ENCODE measurements around the gene PFKFB3.
A peak's percentile ranks its signal among the peaks of the same experiment; 100 is the strongest.

Gene PFKFB3

DNA sequence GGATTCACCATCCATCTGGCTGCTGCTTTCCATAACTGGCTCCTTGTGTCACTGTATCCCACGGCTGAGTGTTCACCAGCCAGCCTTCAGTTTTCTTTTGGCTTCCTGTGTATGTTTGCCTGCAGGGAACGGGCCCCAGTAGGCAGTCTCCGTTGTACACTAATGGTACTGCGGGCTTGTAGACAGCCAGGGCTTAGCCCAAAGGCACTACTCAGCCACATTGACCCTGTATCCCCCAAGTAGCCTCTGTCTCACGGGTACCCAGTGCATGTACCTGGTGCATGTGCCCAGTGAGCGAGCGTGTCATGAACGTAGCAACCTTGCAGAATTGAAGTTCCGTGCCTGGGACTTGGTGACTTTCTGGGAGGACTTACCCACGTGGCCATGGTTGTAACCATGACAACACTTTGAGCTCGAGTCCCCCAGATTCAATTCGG is 6.1 kb downstream of the PFKFB3 start:
- Histone ChIP-seq H3K9me3 (ENCODE audit: control insufficient read depth in 5 of 5, low read length in 5 of 5) (no peaks in the 10 kb centered on the region), H3K27me3 (ENCODE audit: control insufficient read depth in 5 of 5, insufficient read depth in 4 of 5, low read length in 5 of 5) (no peaks in the 10 kb centered on the region), H3K4me1 (ENCODE audit: control insufficient read depth in 5 of 5, insufficient read depth in 5 of 5, low read length in 5 of 5) (peaks cover 9 to 68% (median 58%) of the 10 kb centered on the region in 5 donors), H3K36me3 (ENCODE audit: control insufficient read depth in 5 of 5, insufficient read depth in 5 of 5, low read length in 5 of 5) (peaks cover 0 to 44% (median 24%) of the 10 kb centered on the region in 5 donors), H3K9ac (ENCODE audit: low read length in 5 of 5) (peak overlapping the region in 3 of 5 donors; percentile 26 to 42 (median 41)), H3K4me3 (ENCODE audit: low read depth in 1 of 5, low read length in 5 of 5) (peak overlapping the region in 4 of 5 donors; percentile 13 to 68 (median 39)), H3K27ac (ENCODE audit: low read depth, low read length) (peak overlapping the region; percentile 50)

DNA sequence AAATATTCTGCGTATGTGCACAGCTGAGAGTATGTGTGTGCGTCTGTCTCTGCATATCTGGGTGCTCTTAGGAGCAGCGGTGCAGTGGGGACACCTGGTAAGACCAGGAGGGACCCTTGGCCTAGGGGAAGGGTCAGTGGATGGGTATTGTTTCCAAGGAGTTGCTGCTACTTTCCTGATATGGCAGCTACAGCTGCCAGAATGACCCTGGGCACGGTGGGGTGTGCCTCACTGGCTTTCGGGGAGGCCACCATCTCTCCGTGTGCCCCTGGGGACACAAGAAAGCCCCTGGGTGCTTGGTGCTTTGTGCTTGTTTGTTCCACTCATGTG is 8.6 kb downstream of the PFKFB3 start:
- Histone ChIP-seq H3K27me3 (ENCODE audit: control insufficient read depth in 5 of 5, insufficient read depth in 4 of 5, low read length in 5 of 5) (no peaks in the 10 kb centered on the region), H3K4me1 (ENCODE audit: control insufficient read depth in 5 of 5, insufficient read depth in 5 of 5, low read length in 5 of 5) (peaks cover 6 to 72% (median 53%) of the 10 kb centered on the region in 5 donors), H3K9me3 (ENCODE audit: control insufficient read depth in 5 of 5, low read length in 5 of 5) (no peaks in the 10 kb centered on the region), H3K4me3 (ENCODE audit: low read depth in 1 of 5, low read length in 5 of 5) (peak overlapping the region in 4 of 5 donors; percentile 32 to 58 (median 44)), H3K36me3 (ENCODE audit: control insufficient read depth in 5 of 5, insufficient read depth in 5 of 5, low read length in 5 of 5) (peaks cover 0 to 65% (median 47%) of the 10 kb centered on the region in 5 donors), H3K9ac (ENCODE audit: low read length in 5 of 5) (peak overlapping the region in 2 of 5 donors; percentile 12 to 56), H3K27ac (ENCODE audit: low read depth, low read length) (peak overlapping the region; percentile 76)

DNA sequence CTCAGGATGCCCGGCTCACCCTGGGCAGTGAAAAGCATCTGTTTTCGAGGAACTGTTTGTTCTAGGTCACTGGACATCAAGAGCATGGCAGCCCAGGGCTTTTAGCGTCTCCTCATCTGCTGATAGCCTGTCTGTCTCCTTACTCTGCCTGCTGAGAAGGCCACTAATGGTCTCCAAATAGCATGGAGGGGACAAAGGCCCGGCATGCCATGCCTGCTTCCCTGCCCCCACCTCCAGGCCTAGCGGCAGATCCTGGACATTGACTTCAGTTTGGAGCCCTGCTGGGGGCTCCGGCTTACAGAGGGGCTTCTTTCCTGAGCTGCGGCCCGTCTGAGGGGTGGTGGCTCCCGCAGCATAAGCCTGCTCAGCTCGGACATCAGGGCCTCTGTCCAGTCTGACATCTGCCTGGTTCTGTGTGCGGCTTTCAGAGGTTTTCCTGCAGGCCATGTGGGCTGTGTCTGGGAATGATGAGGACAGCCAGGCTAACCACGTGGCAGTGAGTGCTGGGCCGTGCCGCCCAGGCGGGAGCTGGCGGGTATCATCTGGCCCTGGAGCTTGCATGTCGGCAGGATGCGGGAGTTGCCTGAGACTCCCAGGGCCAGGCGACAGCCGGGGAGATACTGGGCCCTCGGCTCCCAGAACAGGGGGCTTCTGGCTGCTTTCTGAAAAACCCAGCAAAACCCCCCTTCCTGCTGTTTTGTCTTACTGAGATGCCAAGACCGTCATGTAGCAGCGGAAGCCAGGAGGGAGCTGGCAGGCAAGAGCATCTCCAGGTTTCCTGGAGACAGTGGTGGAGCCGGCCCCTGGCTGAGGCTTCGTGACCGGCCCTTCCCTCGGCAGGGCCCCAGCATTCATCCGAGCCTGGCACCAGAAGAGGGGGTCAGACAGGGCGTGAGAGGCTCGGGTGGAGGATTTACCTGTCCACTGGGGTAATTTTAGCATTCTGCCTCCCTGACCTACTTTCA is 9.2 kb downstream of the PFKFB3 start:
- peaks cover 6 to 72% (median 53%) of the 10 kb centered on the region in 5 donors for H3K4me1 ChIP-seq (ENCODE audit: control insufficient read depth in 5 of 5, insufficient read depth in 5 of 5, low read length in 5 of 5)
- peak overlapping the region in 4 of 5 donors; percentile 32 to 58 (median 44) for H3K4me3 ChIP-seq (ENCODE audit: low read depth in 1 of 5, low read length in 5 of 5)
- peak overlapping the region; percentile 76 for H3K27ac ChIP-seq (ENCODE audit: low read depth, low read length)
- no peaks in the 10 kb centered on the region for H3K9me3 ChIP-seq (ENCODE audit: control insufficient read depth in 5 of 5, low read length in 5 of 5)
- H3K27me3 ChIP-seq (ENCODE audit: control insufficient read depth in 5 of 5, insufficient read depth in 4 of 5, low read length in 5 of 5), result no peaks in the 10 kb centered on the region
- peak overlapping the region in 2 of 5 donors; percentile 12 to 56 for H3K9ac ChIP-seq (ENCODE audit: low read length in 5 of 5)
- H3K36me3 ChIP-seq (ENCODE audit: control insufficient read depth in 5 of 5, insufficient read depth in 5 of 5, low read length in 5 of 5), result peaks cover 2 to 71% (median 53%) of the 10 kb centered on the region in 5 donors

DNA sequence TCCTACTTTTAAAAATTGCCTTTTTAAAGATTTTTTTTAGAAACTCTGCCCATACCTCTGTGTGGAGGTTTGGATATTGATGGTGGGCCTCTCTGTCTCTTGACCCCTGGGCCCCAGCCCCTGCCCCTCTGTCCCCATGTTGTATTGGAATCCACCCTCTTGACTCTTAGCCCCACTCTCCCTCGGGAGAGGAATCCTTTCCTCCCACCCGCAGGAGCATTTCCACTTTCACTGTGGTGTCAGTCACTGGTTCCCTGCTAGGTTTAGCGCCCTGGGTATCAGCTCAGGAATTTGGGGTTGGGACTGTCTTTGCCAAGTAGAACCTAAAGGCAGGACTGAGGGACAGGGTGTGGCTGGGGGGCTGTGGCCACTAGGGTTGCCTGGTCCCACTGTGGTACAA is 10.1 kb downstream of the PFKFB3 start:
- H3K27ac ChIP-seq (ENCODE audit: low read depth, low read length), result peak overlapping the region; percentile 76
- no peak overlapping the region for H3K9ac ChIP-seq (ENCODE audit: low read length in 5 of 5)
- H3K4me1 ChIP-seq (ENCODE audit: control insufficient read depth in 5 of 5, insufficient read depth in 5 of 5, low read length in 5 of 5), result peaks cover 6 to 66% (median 47%) of the 10 kb centered on the region in 5 donors
- H3K36me3 ChIP-seq (ENCODE audit: control insufficient read depth in 5 of 5, insufficient read depth in 5 of 5, low read length in 5 of 5), result peaks cover 5 to 76% (median 62%) of the 10 kb centered on the region in 5 donors
- H3K9me3 ChIP-seq (ENCODE audit: control insufficient read depth in 5 of 5, low read length in 5 of 5), result no peaks in the 10 kb centered on the region
- no peak overlapping the region for H3K4me3 ChIP-seq (ENCODE audit: low read depth in 1 of 5, low read length in 5 of 5)
- no peaks in the 10 kb centered on the region for H3K27me3 ChIP-seq (ENCODE audit: control insufficient read depth in 5 of 5, insufficient read depth in 4 of 5, low read length in 5 of 5)

DNA sequence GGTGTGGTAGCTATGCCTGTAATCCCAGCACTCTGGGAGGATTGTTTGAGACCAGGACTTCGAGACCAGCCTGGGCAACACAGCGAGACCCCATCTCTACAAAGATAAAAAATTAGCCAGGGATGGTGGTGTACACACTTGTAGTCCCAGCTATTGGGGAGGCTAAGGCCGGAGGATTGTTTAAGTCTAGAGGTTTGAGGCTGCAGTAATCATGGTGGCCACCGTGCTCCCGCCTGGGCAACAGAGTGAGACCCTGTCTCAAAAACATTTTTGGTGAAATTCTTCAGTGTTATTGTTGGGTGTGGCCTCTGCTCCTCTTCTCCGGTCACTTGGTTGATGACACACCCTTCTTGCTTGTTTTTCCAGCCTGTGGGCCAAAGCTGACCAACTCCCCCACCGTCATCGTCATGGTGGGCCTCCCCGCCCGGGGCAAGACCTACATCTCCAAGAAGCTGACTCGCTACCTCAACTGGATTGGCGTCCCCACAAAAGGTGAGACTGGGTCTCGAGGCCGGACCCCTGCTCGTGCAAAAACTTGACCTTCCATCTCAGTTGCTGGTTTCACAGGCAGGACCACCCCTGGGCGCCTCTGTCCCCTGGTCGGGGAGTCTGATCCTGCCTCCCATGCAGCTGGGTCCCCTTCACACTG is 10.6 kb downstream of the PFKFB3 start:
- H3K9ac ChIP-seq (ENCODE audit: low read length in 5 of 5), result peak overlapping the region in 1 of 5 donors; percentile 38
- H3K36me3 ChIP-seq (ENCODE audit: control insufficient read depth in 5 of 5, insufficient read depth in 5 of 5, low read length in 5 of 5), result peaks cover 7 to 76% (median 66%) of the 10 kb centered on the region in 5 donors
- H3K27me3 ChIP-seq (ENCODE audit: control insufficient read depth in 5 of 5, insufficient read depth in 4 of 5, low read length in 5 of 5), result no peaks in the 10 kb centered on the region
- peaks cover 6 to 60% (median 42%) of the 10 kb centered on the region in 5 donors for H3K4me1 ChIP-seq (ENCODE audit: control insufficient read depth in 5 of 5, insufficient read depth in 5 of 5, low read length in 5 of 5)
- H3K4me3 ChIP-seq (ENCODE audit: low read depth in 1 of 5, low read length in 5 of 5), result no peak overlapping the region
- no peaks in the 10 kb centered on the region for H3K9me3 ChIP-seq (ENCODE audit: control insufficient read depth in 5 of 5, low read length in 5 of 5)
- H3K27ac ChIP-seq (ENCODE audit: low read depth, low read length), result peak overlapping the region; percentile 76

DNA sequence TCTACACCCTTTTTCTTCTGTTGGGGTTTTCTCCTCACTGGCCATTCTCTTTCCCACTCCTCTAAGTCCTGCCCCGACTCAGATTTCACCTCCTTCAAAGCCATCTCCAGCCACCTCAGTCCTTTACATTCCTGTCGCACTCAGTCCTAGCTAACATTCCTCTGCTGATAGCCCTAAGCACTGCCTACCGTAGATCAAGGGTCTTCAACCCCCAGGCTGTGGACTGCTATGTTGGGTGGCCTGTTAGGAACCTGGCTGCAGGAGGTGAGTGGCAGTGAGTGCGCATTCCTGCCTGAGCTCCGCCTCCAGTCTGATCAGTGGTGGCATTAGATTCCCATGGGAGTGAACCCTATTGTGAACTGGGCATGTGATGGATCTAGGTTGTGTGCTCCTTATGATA is 11.2 kb downstream of the PFKFB3 start:
- Histone ChIP-seq H3K4me1 (ENCODE audit: control insufficient read depth in 5 of 5, insufficient read depth in 5 of 5, low read length in 5 of 5) (peaks cover 1 to 55% (median 36%) of the 10 kb centered on the region in 5 donors), H3K9me3 (ENCODE audit: control insufficient read depth in 5 of 5, low read length in 5 of 5) (no peaks in the 10 kb centered on the region), H3K36me3 (ENCODE audit: control insufficient read depth in 5 of 5, insufficient read depth in 5 of 5, low read length in 5 of 5) (peaks cover 7 to 77% (median 71%) of the 10 kb centered on the region in 5 donors), H3K27ac (ENCODE audit: low read depth, low read length) (peak overlapping the region; percentile 76), H3K27me3 (ENCODE audit: control insufficient read depth in 5 of 5, insufficient read depth in 4 of 5, low read length in 5 of 5) (no peaks in the 10 kb centered on the region), H3K4me3 (ENCODE audit: low read depth in 1 of 5, low read length in 5 of 5) (no peak overlapping the region), H3K9ac (ENCODE audit: low read length in 5 of 5) (no peak overlapping the region)

DNA sequence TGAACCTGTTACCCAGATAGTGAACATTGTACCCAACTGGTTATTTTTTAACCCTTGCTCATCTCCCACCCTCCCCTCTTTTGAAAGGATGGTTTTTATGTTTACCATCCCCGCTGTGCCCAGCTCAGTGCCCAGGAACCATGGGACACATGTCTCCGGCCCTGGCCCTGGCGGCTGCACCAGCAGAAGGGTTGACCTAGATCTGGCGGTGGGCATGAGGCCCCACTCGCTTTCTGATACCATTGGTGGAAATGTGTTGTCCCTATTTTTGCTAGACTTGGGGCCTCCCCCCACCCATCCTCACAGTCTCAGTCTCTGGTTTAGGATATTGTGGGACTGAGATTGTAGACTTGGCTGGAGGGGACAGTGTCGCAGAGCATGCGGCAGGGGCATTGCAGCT is 11.9 kb downstream of the PFKFB3 start:
- Histone ChIP-seq H3K27me3 (ENCODE audit: control insufficient read depth in 5 of 5, insufficient read depth in 4 of 5, low read length in 5 of 5) (no peaks in the 10 kb centered on the region), H3K4me1 (ENCODE audit: control insufficient read depth in 5 of 5, insufficient read depth in 5 of 5, low read length in 5 of 5) (peaks cover 1 to 49% (median 29%) of the 10 kb centered on the region in 5 donors), H3K36me3 (ENCODE audit: control insufficient read depth in 5 of 5, insufficient read depth in 5 of 5, low read length in 5 of 5) (peaks cover 7 to 82% (median 78%) of the 10 kb centered on the region in 5 donors), H3K9me3 (ENCODE audit: control insufficient read depth in 5 of 5, low read length in 5 of 5) (no peaks in the 10 kb centered on the region), H3K9ac (ENCODE audit: low read length in 5 of 5) (no peak overlapping the region), H3K27ac (ENCODE audit: low read depth, low read length) (peak overlapping the region; percentile 76), H3K4me3 (ENCODE audit: low read depth in 1 of 5, low read length in 5 of 5) (no peak overlapping the region)

DNA sequence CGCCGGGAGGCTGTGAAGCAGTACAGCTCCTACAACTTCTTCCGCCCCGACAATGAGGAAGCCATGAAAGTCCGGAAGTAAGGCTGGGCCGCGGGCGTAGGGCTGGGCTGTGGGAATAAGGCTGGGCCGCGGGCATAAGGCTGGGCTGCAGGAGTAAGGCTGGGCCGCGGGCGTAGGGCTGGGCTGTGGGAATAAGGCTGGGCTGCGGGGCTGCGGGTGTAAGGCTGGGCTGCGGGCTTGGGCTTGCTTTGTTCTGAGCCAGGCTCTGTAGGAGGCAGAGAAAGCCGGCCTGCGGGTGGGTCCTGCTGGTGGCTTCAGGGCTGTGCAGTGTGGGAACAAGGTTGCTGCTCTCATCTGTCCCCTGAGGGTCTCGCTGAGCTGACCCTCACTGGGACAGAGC is 12.5 kb downstream of the PFKFB3 start:
- H3K4me1 ChIP-seq (ENCODE audit: control insufficient read depth in 5 of 5, insufficient read depth in 5 of 5, low read length in 5 of 5), result peaks cover 1 to 48% (median 26%) of the 10 kb centered on the region in 5 donors
- H3K27me3 ChIP-seq (ENCODE audit: control insufficient read depth in 5 of 5, insufficient read depth in 4 of 5, low read length in 5 of 5), result no peaks in the 10 kb centered on the region
- no peaks in the 10 kb centered on the region for H3K9me3 ChIP-seq (ENCODE audit: control insufficient read depth in 5 of 5, low read length in 5 of 5)
- H3K36me3 ChIP-seq (ENCODE audit: control insufficient read depth in 5 of 5, insufficient read depth in 5 of 5, low read length in 5 of 5), result peaks cover 9 to 88% (median 85%) of the 10 kb centered on the region in 5 donors
- no peak overlapping the region for H3K9ac ChIP-seq (ENCODE audit: low read length in 5 of 5)
- H3K27ac ChIP-seq (ENCODE audit: low read depth, low read length), result peak overlapping the region; percentile 76
- H3K4me3 ChIP-seq (ENCODE audit: low read depth in 1 of 5, low read length in 5 of 5), result no peak overlapping the region

DNA sequence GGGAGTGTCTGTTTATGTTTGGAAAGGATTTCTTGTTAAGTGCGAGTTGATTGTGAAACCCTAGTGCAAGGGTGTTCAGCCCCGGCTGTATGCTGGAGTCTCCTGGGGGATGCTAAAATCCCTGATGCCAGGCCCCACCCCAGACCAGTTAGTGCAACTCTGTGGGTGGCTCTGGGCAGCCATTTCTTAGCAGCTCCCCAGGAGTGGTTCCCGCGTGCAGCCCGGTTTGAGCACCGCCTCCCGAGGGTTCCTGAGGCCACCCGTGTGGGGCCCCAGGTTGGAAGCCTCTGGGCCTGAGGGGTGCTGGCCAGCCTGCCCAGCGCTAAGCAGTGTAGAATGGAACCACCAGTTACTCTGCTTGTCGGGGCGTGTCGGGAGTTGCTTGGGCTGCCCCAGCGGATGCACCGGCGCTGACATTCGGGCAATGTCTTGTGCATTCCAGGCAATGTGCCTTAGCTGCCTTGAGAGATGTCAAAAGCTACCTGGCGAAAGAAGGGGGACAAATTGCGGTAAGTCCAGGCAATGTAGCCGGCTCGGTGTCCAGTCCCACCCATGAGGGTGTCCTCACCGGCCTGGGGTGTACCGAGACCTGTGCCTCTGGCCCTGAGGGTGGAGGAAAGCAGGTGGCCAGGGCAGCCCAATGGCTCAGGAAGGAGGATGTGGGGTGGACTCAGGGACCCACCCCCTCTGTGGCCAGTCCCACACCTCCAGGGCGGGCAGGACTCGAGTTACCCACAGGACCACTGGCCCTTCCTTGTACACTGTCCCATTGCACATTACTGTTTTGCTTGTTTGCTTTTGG is 13.2 kb downstream of the PFKFB3 start:
- Histone ChIP-seq H3K27me3 (ENCODE audit: control insufficient read depth in 5 of 5, insufficient read depth in 4 of 5, low read length in 5 of 5) (no peaks in the 10 kb centered on the region), H3K36me3 (ENCODE audit: control insufficient read depth in 5 of 5, insufficient read depth in 5 of 5, low read length in 5 of 5) (peaks cover 9 to 94% (median 91%) of the 10 kb centered on the region in 5 donors)

More for the DNA sequence above, 13.2 kb downstream of the PFKFB3 start:
- Histone ChIP-seq H3K9me3 (ENCODE audit: control insufficient read depth in 5 of 5, low read length in 5 of 5) (no peaks in the 10 kb centered on the region), H3K27ac (ENCODE audit: low read depth, low read length) (peak overlapping the region; percentile 76), H3K4me1 (ENCODE audit: control insufficient read depth in 5 of 5, insufficient read depth in 5 of 5, low read length in 5 of 5) (peaks cover 1 to 49% (median 25%) of the 10 kb centered on the region in 5 donors), H3K4me3 (ENCODE audit: low read depth in 1 of 5, low read length in 5 of 5) (no peak overlapping the region), H3K9ac (ENCODE audit: low read length in 5 of 5) (no peak overlapping the region)

Measured in subcutaneous abdominal adipose tissue (tissue), 5 donors.